Measurements from ENCODE around the gene RPS6KB2.

DNA sequence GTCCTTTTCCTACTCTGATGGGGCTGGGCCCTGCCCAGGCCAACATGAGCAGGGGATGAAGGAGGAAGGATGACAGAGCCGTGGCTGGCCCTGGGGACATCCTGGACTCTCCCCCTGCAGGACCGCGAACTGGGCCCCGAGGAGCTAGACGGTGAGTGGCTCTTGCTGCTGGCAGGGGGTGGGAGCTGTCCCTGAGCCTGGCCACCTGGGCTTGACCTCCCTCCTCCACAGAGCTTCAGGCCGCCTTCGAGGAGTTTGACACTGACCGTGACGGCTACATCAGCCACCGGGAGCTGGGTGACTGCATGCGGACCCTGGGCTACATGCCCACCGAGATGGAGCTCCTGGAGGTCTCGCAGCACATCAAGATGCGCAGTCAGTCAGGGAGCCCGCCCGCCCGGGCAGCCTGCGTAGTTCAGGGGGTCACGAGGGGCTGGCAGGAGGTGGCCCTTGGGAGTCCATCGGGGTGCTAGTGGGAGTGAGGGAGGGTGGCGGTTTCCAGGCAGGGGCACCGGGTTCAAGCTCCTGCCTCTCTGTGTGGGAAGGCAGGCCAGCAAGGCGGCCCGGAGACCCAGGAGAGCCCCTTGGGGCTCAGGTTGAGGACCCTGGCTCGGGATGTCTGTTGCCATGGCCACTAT, 27.9 kb downstream of the RPS6KB2 start:
- TF ChIP-seq, protein P1, sequence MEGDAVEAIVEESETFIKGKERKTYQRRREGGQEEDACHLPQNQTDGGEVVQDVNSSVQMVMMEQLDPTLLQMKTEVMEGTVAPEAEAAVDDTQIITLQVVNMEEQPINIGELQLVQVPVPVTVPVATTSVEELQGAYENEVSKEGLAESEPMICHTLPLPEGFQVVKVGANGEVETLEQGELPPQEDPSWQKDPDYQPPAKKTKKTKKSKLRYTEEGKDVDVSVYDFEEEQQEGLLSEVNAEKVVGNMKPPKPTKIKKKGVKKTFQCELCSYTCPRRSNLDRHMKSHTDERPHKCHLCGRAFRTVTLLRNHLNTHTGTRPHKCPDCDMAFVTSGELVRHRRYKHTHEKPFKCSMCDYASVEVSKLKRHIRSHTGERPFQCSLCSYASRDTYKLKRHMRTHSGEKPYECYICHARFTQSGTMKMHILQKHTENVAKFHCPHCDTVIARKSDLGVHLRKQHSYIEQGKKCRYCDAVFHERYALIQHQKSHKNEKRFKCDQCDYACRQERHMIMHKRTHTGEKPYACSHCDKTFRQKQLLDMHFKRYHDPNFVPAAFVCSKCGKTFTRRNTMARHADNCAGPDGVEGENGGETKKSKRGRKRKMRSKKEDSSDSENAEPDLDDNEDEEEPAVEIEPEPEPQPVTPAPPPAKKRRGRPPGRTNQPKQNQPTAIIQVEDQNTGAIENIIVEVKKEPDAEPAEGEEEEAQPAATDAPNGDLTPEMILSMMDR (IDR thresholded peaks at IDR 0.05; ENCODE audit: extremely low read depth in 1 of 2, insufficient read depth in 1 of 2, low read depth in 1 of 2, low read length in 2 of 2), result no peak
- TF ChIP-seq POLR2AphosphoS5 (IDR thresholded peaks at IDR 0.05; ENCODE audit: insufficient read depth, low read depth, low read length) (no peak), POLR2A (IDR thresholded peaks at IDR 0.05; ENCODE audit: low read depth, low read length) (no peak), MYC (IDR thresholded peaks at IDR 0.05; ENCODE audit: low read depth, low read length) (no peak), FOS (IDR thresholded peaks at IDR 0.05; ENCODE audit: borderline replicate concordance, insufficient read depth, low read length) (no peak), EZH2 (IDR thresholded peaks at IDR 0.05; ENCODE audit: borderline replicate concordance, low read depth, low read length, severe bottlenecking) (no peak), JUN (IDR thresholded peaks at IDR 0.05; ENCODE audit: borderline replicate concordance, insufficient read depth, insufficient read length, low read depth) (no peak)

Measured in endothelial cell of umbilical vein (primary cell).